ENCODE results near the gene PIK3CD.
"Not testable (repeated sequence)": the region's sequence is repeated elsewhere in the genome, so short reads cannot be mapped to it uniquely, and the experiment has no call there.

PIK3CD gene

DNA sequence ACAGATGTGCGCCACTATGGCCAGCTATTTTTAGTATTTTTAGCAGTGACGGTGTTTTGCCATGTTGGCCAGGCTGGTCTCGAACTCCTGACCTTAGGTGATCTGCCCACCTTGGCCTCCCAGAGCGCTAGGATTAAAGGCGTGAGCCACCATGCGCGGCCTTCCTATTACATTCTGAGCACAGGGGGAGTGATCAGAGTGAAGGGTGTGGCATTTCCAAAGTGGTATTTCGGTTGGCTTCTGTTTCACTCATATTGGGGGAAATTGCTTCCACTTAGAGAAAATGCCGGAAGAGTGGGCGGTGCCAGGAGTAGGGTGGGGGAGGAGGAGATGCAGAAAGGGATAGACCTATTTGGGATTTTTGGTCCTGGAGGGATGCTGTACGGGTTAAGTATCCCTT is 4.3 kb downstream of the PIK3CD start:
- DNase-seq: no peak

- no peak for DNase-seq
Observed at GRCh38 chr1:9657521-9658032, 6.0 kb downstream of the PIK3CD start.

DNA sequence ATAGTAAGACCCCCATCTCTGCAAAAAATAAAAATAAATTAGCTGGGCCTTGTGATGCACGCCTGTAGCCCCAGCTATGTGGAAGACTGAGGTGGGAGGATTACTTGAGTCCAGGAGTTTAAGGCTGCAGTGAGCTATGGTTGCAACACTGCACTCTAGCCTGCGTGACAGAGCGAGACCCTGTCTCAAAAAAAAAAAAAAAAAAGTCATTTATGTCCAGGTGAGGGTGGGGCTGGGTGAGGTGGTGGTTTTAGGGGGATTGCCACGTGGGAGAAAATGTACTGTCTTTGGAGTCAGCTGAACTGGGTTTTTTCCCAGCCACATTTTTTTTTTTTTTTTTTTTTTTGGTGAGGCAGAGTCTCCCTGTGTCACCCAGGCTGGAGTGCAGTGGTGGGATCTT is 6.7 kb downstream of the PIK3CD start:
- DNase-seq: no peak

- DNase-seq: no peak
Observed at GRCh38 chr1:9659328-9659727, 7.8 kb downstream of the PIK3CD start.

DNA sequence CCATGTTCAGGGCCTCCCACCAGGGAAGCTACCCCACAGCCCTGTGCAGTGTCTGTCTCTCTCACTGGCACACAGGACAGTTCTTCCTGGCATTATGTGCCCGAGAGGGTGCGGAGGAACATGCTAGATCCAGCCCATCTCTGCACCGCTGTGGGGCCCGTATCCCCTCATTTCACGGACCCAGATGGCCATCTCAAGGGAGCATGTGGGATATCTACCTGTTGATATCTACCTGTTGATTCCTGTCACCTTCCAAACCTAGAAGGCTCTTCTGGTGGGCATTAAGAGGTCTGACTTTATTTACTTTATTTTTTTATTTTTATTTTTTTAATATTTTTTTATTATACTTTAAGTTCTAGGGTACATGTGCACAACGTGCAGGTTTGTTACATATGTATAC is 11.7 kb downstream of the PIK3CD start:
- no peak for DNase-seq

DNA sequence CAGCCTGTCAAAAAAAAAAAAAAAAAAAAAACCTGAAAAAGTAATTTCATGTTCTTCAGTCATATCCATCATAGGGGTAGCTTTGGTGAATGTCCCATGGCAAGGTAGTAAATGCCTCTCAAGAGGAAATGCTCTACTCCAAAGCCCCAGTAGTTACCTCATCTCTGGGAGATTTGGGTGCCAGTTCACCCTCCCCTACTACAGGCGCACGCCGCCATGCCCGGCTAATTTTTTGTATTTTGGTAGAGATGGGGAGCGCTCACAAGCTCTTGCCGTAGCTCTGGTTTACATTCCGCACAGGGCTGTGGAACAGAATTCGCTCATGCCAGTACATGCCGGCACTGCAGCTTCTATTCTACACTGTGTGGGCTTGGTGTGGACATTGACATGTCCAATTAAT is 13.7 kb downstream of the PIK3CD start:
- no peak for DNase-seq

GRCh38 chr1:9668080-9668479 is 16.5 kb downstream of the PIK3CD start:
- DNase-seq: no peak

- no peak for DNase-seq
Observed at GRCh38 chr1:9670085-9670484, 18.6 kb downstream of the PIK3CD start.

- DNase-seq: peak; percentile 23
Observed at GRCh38 chr1:9671377-9672140, 20.0 kb downstream of the PIK3CD start.

DNA sequence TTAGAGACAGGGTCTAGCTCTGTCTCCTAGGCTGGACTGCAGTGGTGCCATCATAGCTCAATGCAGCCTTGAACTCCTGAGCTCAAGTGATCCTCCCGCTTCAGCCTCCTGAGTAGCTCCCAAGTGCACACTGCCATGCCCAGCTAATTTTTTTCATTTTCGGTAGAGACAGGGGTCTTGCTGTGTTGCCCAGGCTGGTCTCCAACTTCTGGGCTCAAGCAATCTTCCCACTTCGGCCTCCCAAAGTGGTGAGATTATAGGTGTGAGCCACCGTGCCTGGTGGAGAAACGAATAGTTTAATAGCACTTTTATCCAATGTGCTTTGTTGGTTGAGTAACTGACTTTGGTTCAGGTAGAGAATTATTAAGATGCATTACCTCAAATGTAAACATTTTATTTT is 20.9 kb downstream of the PIK3CD start:
- DNase-seq: no peak

- DNase-seq: peak; percentile 13
Observed at GRCh38 chr1:9675393-9675792, 23.9 kb downstream of the PIK3CD start.

- not testable (repeated sequence) for DNase-seq
Observed at GRCh38 chr1:9676128-9676527, 24.6 kb downstream of the PIK3CD start.

GRCh38 chr1:9676815-9677393 is 25.4 kb downstream of the PIK3CD start:
- DNase-seq: no peak

- no peak for DNase-seq
Observed at GRCh38 chr1:9680091-9680490, 28.6 kb downstream of the PIK3CD start.

- DNase-seq: no peak
Observed at GRCh38 chr1:9680828-9681227, 29.3 kb downstream of the PIK3CD start.

DNA sequence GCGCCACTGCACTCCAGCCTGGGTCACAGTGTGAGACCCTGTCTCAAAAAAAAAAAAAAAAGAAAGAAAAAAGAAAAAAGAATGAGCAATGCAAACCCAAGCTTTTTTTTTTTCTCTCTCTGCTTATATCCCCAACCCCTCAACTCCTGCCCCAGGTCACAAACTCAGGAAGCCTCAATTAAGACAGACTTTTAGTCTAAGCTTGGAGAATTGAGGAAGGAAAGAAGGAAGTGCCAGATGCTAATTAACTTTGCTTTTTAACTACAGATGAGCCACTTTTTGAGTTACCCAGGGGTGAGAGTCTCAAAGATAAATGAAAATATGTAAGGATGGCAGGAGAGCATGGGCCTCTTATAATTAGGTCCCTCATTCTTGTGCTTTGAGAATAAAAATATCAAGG is 33.3 kb downstream of the PIK3CD start:
- no peak for DNase-seq

GRCh38 chr1:9687120-9687873 is 35.8 kb downstream of the PIK3CD start:
- peak; percentile 92 for DNase-seq

DNA sequence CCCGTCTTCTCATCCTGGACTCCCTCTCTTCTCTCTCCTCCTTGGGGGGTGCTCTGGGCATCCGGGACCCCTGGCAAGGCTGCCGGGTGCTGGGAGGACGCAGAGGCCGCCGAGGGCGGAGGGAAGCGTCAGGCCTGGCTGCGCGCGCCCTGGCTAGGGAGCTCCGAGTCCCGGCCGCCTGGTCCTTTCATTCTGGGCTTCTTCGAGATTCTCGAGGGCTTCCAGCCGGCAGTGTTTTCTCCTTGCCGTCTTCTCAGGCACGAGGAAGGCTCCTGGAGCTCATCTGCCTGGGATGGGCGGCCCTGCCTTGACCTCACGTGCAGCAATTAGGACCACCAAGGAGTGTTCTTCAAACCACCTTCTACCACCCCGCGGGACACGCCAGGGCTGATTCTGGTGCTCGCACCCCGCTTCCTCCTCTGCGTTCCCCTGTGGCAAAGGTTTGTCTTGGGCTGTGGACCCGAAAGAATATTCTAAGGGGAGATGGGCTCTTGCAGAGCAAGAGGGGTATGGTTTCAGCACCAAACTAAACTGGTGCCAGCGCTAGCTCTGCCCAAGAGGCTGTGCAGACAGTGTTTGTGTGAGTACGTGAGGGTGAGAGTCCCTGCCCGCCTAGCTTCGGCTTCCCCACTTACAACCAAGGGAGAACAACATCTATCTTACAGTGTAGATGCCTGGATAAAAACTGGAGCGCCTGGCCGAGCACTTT is 36.5 kb downstream of the PIK3CD start:
- DNase-seq: peak; percentile 43

DNA sequence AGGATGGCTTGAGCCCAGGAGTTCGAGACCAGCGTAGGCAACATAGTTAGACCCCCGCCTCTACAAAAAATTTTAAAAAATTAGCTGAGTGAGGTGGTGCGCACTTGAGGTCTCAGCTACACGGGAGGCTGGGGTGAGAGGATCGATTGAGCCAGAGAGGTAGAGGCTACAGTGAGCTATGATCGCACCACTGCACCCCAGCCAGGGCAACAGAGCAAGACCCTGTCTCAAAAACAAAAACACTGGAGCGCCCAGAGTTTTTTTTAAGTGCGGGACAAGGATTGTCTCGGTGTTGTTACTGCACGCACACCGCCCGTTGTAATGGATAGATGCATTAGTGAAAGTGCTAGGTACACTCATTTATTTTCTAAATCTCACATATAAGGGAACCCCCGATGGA is 37.1 kb downstream of the PIK3CD start:
- no peak for DNase-seq

- DNase-seq: peak; percentile 88
Observed at GRCh38 chr1:9689011-9689706, 37.6 kb downstream of the PIK3CD start.

DNA sequence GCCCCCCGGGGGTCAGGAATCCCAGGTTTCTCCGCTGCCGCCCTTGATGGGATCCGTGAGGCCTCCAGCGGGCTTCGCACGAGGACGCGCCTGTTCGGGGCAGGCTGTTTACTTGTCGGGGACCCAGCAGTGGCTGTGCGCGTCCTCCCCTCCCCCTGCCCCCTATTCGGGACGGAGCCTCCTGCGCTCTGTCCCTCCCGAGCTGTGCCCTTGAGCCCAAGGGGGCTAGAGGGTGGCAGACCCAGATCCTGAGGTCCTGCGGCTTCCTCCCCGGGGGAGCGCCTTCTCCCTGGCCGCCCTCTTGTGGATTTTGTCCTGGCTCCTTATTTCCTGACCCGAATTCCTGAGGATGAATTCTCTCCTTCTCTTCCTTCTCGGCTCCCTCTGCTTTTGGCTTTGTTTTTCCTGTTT is 38.4 kb downstream of the PIK3CD start:
- peak; percentile 38 for DNase-seq

DNA sequence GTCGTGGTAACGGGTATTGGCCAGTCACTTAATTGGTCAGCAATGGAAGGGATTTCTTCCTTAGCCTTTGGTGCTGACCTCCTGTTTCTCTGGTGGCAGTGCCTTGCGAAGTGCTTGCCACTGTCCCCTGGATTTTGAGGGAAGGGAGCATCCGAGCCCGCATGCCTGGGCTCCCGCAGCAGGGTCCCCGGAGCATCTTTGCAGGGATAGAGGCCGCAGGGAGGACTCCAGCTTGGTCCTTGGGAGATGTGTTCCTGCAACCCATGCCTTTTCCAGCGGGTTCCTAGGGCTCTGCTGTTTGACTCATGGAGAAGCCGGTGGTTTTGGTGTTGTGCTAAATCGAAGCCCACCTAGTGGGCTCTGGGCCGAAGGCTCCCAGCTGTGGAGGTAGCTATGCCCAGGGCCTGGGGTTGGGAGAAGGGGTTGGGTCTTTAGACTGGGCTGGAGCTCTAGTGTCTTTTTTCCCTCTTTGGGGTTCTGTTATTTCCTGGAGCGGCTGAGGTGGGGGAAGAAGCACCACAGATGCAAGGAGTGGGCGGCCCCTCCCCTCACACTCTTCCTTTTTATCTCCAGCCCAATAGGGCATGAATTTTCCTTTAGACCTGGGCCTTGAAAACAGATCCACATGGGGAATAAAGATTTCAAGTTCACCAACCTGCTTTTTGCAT is 39.0 kb downstream of the PIK3CD start:
- no peak for DNase-seq

Data from NCI-H82 (cell line).